ENCODE measurements around the gene CBX3. TPM values are rescaled to one million over a fixed set of nuclear protein-coding genes. Genes with fewer than 3 reads are reported as not detected.

CBX3 gene
- total and polyA plus RNA-seq, 4 donors: 26.9 to 53.3 (median 33.0) TPM

GRCh38 chr7:26185844-26186180, 15.7 kb upstream of the CBX3 start:
- Histone ChIP-seq H3K4me3 (ENCODE audit: low read depth in 1 of 3, low read length in 3 of 3) (no peak overlapping the region), H3K27ac (ENCODE audit: low read depth in 1 of 2, low read length in 2 of 2) (no peak overlapping the region), H3K4me1 (ENCODE audit: control insufficient read depth in 4 of 4, insufficient read depth in 4 of 4, low read length in 3 of 4) (peaks cover 0 to 17% (median 7%) of the 10 kb centered on the region in 4 donors), H3K9ac (ENCODE audit: low read depth in 1 of 2, low read length in 2 of 2) (no peak overlapping the region), H3K9me3 (ENCODE audit: control insufficient read depth in 4 of 4, low read length in 3 of 4) (no peaks in the 10 kb centered on the region), H3K36me3 (ENCODE audit: control insufficient read depth in 4 of 4, insufficient read depth in 3 of 4, low read depth in 1 of 4, low read length in 3 of 4) (peaks cover 2 to 30% (median 23%) of the 10 kb centered on the region in 4 donors), H3K27me3 (ENCODE audit: control insufficient read depth in 4 of 4, insufficient read depth in 4 of 4, low read length in 3 of 4) (no peaks in the 10 kb centered on the region)
- WGBS: 95% methylated on average over 1 of the region's 1 CpG
- no peak for TF ChIP-seq HNF4A (conservative IDR thresholded peaks at IDR 0.05)
- DNase-seq (ENCODE audit: low spot score): no peak

- WGBS: 87% methylated on average over 5 of the region's 5 CpGs
- H3K9me3 ChIP-seq (ENCODE audit: control insufficient read depth in 4 of 4, low read length in 3 of 4): no peaks in the 10 kb centered on the region
- H3K36me3 ChIP-seq (ENCODE audit: control insufficient read depth in 4 of 4, insufficient read depth in 3 of 4, low read depth in 1 of 4, low read length in 3 of 4): peaks cover 2 to 37% (median 32%) of the 10 kb centered on the region in 4 donors
- H3K27me3 ChIP-seq (ENCODE audit: control insufficient read depth in 4 of 4, insufficient read depth in 4 of 4, low read length in 3 of 4): no peaks in the 10 kb centered on the region
- H3K27ac ChIP-seq (ENCODE audit: low read depth in 1 of 2, low read length in 2 of 2): peak overlapping the region in 1 of 2 donors; percentile 12
- no peak overlapping the region for H3K9ac ChIP-seq (ENCODE audit: low read depth in 1 of 2, low read length in 2 of 2)
- peaks cover 0 to 21% (median 6%) of the 10 kb centered on the region in 4 donors for H3K4me1 ChIP-seq (ENCODE audit: control insufficient read depth in 4 of 4, insufficient read depth in 4 of 4, low read length in 3 of 4)
- TF ChIP-seq ATF3 (IDR thresholded peaks at IDR 0.05) (no peak), JUND (IDR thresholded peaks at IDR 0.05) (peak in 1 of 2 donors; percentile 53)
- no peak overlapping the region for H3K4me3 ChIP-seq (ENCODE audit: low read depth in 1 of 3, low read length in 3 of 3)
- DNase-seq (ENCODE audit: low spot score): no peak
These were observed 14.9 kb upstream of the CBX3 start for GRCh38 chr7:26186364-26187311.

GRCh38 chr7:26187380-26188205, 14.0 kb upstream of the CBX3 start:
- WGBS: 85% methylated on average over 11 of the region's 11 CpGs
- Histone ChIP-seq H3K9ac (ENCODE audit: low read depth in 1 of 2, low read length in 2 of 2) (no peak overlapping the region), H3K4me1 (ENCODE audit: control insufficient read depth in 4 of 4, insufficient read depth in 4 of 4, low read length in 3 of 4) (peaks cover under 1 to 23% (median 7%) of the 10 kb centered on the region in 4 donors), H3K36me3 (ENCODE audit: control insufficient read depth in 4 of 4, insufficient read depth in 3 of 4, low read depth in 1 of 4, low read length in 3 of 4) (peaks cover 2 to 46% (median 41%) of the 10 kb centered on the region in 4 donors), H3K27me3 (ENCODE audit: control insufficient read depth in 4 of 4, insufficient read depth in 4 of 4, low read length in 3 of 4) (no peaks in the 10 kb centered on the region), H3K27ac (ENCODE audit: low read depth in 1 of 2, low read length in 2 of 2) (no peak overlapping the region), H3K4me3 (ENCODE audit: low read depth in 1 of 3, low read length in 3 of 3) (no peak overlapping the region), H3K9me3 (ENCODE audit: control insufficient read depth in 4 of 4, low read length in 3 of 4) (no peaks in the 10 kb centered on the region)
- DNase-seq (ENCODE audit: low spot score): no peak
- TF ChIP-seq FOXA2 (IDR thresholded peaks at IDR 0.05) (peak; percentile 9), RAD21 (IDR thresholded peaks at IDR 0.05) (no peak)

- TF ChIP-seq SP1 (IDR thresholded peaks at IDR 0.05) (peak; percentile 8), YY1 (IDR thresholded peaks at IDR 0.05) (no peak)
- Histone ChIP-seq H3K9me3 (ENCODE audit: control insufficient read depth in 4 of 4, low read length in 3 of 4) (no peaks in the 10 kb centered on the region), H3K36me3 (ENCODE audit: control insufficient read depth in 4 of 4, insufficient read depth in 3 of 4, low read depth in 1 of 4, low read length in 3 of 4) (peaks cover 5 to 54% (median 49%) of the 10 kb centered on the region in 4 donors), H3K4me3 (ENCODE audit: low read depth in 1 of 3, low read length in 3 of 3) (no peak overlapping the region), H3K27me3 (ENCODE audit: control insufficient read depth in 4 of 4, insufficient read depth in 4 of 4, low read length in 3 of 4) (no peaks in the 10 kb centered on the region), H3K4me1 (ENCODE audit: control insufficient read depth in 4 of 4, insufficient read depth in 4 of 4, low read length in 3 of 4) (peaks cover 5 to 30% (median 8%) of the 10 kb centered on the region in 4 donors), H3K9ac (ENCODE audit: low read depth in 1 of 2, low read length in 2 of 2) (no peak overlapping the region), H3K27ac (ENCODE audit: low read depth in 1 of 2, low read length in 2 of 2) (no peak overlapping the region)
- no peak for DNase-seq (ENCODE audit: low spot score)
- 90% methylated on average over 9 of the region's 9 CpGs for WGBS
These were observed 13.2 kb upstream of the CBX3 start for GRCh38 chr7:26188206-26188956.
